SU-DHL-6 (cell line): ENCODE measurements around the gene SPTLC3.

Source experiments
- H2AFZ ChIP-seq: fragments of 200-600 bp; sonication (generic); 2 replicates; pipeline ENCODE4 v1.6.1; 2014; ENCODE audit warnings: low read depth, mild to moderate bottlenecking, moderate library complexity, mixed read lengths, antibody characterized with exemption, low read length; ENCODE audit not compliant: severe bottlenecking
- H3F3A ChIP-seq: fragments of 200-600 bp; shearing (Covaris generic); 2 replicates; pipeline ENCODE4 v1.6.0; 2016; ENCODE audit warnings: antibody characterized with exemption, mild to moderate bottlenecking; ENCODE audit not compliant: insufficient read depth
- H3K27ac ChIP-seq: fragments of 200-600 bp; sonication (generic); 2 replicates; pipeline ENCODE4 v1.5.1; 2016; ENCODE audit warnings: low read depth, mild to moderate bottlenecking, low read length, moderate library complexity, mixed read lengths
- H3K27me3 ChIP-seq: fragments of 200-600 bp; sonication (generic), shearing (Covaris generic); 2 replicates; pipeline ENCODE4 v1.6.0; 2014; ENCODE audit warnings: mild to moderate bottlenecking, low read length
- H3K36me3 ChIP-seq: fragments of 200-600 bp; sonication (generic); 2 replicates; pipeline ENCODE4 v1.6.1; 2014; ENCODE audit warnings: mild to moderate bottlenecking, low read length, mixed read lengths
- H3K4me2 ChIP-seq: fragments of 300-600, 200-600 bp; shearing (Covaris generic), sonication (generic); 2 replicates; pipeline ENCODE4 v1.6.0; 2014; ENCODE audit warnings: low read length, low read depth, mild to moderate bottlenecking; ENCODE audit not compliant: poor library complexity, severe bottlenecking
- H3K4me3 ChIP-seq: fragments of 200-600 bp; sonication (generic); 2 replicates; pipeline ENCODE4 v1.5.1; 2014; ENCODE audit warnings: antibody characterized with exemption, low read length, mild to moderate bottlenecking, mixed read lengths; ENCODE audit not compliant: insufficient read depth, poor library complexity, severe bottlenecking
- H3K79me2 ChIP-seq: fragments of 200-600 bp; sonication (generic); 2 replicates; pipeline ENCODE4 v1.6.1; 2014; ENCODE audit warnings: mild to moderate bottlenecking, low read length, moderate library complexity; ENCODE audit not compliant: insufficient read depth
- H3K9ac ChIP-seq: fragments of 200-600 bp; sonication (generic); 2 replicates; pipeline ENCODE4 v1.7.0; 2014; ENCODE audit warnings: mild to moderate bottlenecking, low read length
- H3K9me2 ChIP-seq: fragments of 200-600 bp; sonication (generic); replicated peaks from 2 replicates; pipeline ENCODE4 v1.6.1; 2014; ENCODE audit warnings: low read length; ENCODE audit not compliant: insufficient read depth
- H3K9me3 ChIP-seq: fragments of 200-600 bp; sonication (generic); 2 replicates; pipeline ENCODE4 v1.6.1; 2014; ENCODE audit warnings: low read length, mixed read lengths; ENCODE audit not compliant: insufficient read depth
- H4K20me1 ChIP-seq: fragments of 200-600 bp; sonication (generic); 2 replicates; pipeline ENCODE4 v1.6.1; 2014; ENCODE audit warnings: low read depth, mild to moderate bottlenecking, antibody characterized with exemption, low read length, moderate library complexity, mixed read lengths
- EZH2phosphoT487 ChIP-seq: fragments of 200-600 bp; sonication (generic), shearing (Covaris generic); conservative IDR thresholded peaks from 2 replicates; pipeline ENCODE4 v1.6.1; 2018; ENCODE audit warnings: mild to moderate bottlenecking, antibody characterized with exemption, low read length, moderate library complexity, mixed read lengths
- TF ChIP-seq, protein P1 (sequence below): fragments of 200-600 bp; sonication (generic); IDR thresholded peaks from one replicate; pipeline ENCODE4 v1.5.1; 2017; ENCODE audit warnings: antibody characterized with exemption, mild to moderate bottlenecking, low read length, moderate library complexity; ENCODE audit not compliant: insufficient read depth, poor library complexity, severe bottlenecking

SPTLC3 gene

DNA sequence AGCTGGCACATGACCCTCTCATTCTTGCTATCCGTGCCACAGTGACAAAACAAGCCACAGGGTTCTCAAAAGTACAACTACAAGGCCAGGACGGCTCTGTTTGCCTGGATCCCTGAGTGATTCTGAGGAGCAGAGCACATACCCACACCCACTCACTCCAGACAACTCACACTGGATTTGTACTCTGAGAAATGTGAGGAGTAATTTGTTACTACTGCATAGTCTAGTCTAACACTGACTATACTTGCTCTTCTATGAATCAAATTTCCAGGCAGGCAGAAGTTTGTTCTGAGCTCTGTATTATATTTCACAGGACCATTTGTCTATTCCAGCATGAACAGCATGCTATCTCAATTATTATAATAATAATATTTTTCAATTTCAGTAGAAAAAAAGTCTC lies 26.7 kb upstream of the SPTLC3 start:
- no peak overlapping the region for H2AFZ ChIP-seq
- no peaks in the 10 kb centered on the region for H3K9me2 ChIP-seq
- no peak overlapping the region for H3K27ac ChIP-seq
- no peaks in the 10 kb centered on the region for H3K9me3 ChIP-seq
- no peak overlapping the region for H3K9ac ChIP-seq
- H3K4me2 ChIP-seq, result no peak overlapping the region
- no peaks in the 10 kb centered on the region for H3F3A ChIP-seq
- H3K27me3 ChIP-seq, result no peaks in the 10 kb centered on the region
- H3K79me2 ChIP-seq, result no peaks in the 10 kb centered on the region
- H3K4me3 ChIP-seq, result no peak overlapping the region
- TF ChIP-seq EZH2phosphoT487, result no peak
- no peaks in the 10 kb centered on the region for H4K20me1 ChIP-seq
- H3K36me3 ChIP-seq, result no peaks in the 10 kb centered on the region

DNA sequence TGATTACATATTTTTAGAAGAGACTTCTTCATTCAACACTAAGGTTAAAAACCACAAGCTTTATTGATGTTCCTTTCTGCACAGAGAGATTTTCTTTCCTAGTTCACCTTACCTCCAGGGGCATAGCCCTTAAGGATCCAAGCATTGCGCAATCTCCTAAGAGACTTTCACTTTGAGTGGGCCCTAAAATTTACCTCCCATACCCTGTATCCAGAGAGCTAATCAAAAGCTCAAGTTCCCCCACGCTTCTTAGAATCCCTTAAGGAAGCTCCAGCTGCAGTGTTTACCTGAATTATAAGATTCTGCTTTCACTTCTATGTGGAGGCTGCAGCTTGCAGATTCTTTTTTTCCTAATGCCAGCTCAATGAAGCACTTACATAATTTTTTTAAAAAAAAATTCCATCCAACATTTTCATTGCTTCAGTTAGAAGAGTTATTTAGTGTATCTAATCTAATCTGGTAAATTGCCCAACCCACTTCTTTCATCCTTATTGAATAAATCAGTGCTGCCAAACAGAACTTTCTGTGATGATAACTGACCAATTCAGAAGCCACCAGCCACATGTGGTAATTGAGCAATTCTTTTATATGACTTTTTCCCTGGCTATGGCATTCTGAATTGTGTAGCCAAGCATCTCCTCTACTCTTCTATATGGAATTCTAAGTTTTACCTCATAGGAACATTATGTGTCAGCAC lies 24.6 kb upstream of the SPTLC3 start:
- H3K4me3 ChIP-seq, result no peak overlapping the region
- H3K79me2 ChIP-seq, result no peaks in the 10 kb centered on the region
- H3K27ac ChIP-seq, result no peak overlapping the region
- H3K9ac ChIP-seq, result no peak overlapping the region
- H3K27me3 ChIP-seq, result no peaks in the 10 kb centered on the region
- H3F3A ChIP-seq, result no peaks in the 10 kb centered on the region
- H4K20me1 ChIP-seq, result no peaks in the 10 kb centered on the region
- no peaks in the 10 kb centered on the region for H3K36me3 ChIP-seq
- TF ChIP-seq, protein P1, sequence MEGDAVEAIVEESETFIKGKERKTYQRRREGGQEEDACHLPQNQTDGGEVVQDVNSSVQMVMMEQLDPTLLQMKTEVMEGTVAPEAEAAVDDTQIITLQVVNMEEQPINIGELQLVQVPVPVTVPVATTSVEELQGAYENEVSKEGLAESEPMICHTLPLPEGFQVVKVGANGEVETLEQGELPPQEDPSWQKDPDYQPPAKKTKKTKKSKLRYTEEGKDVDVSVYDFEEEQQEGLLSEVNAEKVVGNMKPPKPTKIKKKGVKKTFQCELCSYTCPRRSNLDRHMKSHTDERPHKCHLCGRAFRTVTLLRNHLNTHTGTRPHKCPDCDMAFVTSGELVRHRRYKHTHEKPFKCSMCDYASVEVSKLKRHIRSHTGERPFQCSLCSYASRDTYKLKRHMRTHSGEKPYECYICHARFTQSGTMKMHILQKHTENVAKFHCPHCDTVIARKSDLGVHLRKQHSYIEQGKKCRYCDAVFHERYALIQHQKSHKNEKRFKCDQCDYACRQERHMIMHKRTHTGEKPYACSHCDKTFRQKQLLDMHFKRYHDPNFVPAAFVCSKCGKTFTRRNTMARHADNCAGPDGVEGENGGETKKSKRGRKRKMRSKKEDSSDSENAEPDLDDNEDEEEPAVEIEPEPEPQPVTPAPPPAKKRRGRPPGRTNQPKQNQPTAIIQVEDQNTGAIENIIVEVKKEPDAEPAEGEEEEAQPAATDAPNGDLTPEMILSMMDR, result no peak
- TF ChIP-seq EZH2phosphoT487, result no peak
- no peaks in the 10 kb centered on the region for H3K9me2 ChIP-seq
- no peak overlapping the region for H2AFZ ChIP-seq
- no peak overlapping the region for H3K4me2 ChIP-seq
- H3K9me3 ChIP-seq, result no peaks in the 10 kb centered on the region

DNA sequence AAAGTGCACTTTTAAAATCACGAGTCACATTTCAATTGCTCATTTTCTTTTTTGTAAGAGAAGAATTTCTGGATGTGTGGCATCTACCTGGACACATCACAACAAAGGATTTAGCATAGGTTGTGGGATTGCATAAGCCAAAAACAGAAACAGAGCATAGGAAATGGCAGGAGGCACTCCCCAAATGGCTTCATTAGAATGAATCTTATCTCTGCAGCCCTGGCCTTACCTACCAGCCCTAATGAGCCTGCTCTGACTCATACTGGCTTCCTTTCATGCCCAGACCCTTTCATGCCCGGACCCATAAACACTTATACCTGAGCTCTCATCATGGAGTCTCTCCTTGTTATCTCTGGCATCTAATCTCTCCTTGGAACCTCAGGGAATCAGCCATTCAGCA lies 23.9 kb upstream of the SPTLC3 start:
- H3K36me3 ChIP-seq, result no peaks in the 10 kb centered on the region

DNA sequence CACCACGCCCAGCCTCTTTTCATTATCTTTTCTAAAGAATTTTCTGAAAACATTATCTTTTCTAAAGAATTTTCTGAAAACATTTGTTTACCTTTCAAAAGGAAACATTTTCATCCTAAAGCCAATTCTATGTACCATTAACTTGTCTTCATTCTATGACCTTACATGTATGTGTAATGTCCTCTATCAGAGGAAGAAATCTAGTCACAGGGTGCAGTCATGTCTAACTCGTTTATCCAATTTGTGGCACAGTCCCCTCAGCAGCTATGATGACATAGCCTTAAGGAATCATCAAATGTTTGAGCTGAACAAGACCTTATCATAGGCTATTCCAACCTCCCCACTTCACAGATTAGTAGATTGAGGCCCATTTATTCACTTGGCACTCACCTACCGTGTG lies 21.5 kb upstream of the SPTLC3 start:
- Histone ChIP-seq H3F3A (no peaks in the 10 kb centered on the region), H2AFZ (no peak overlapping the region), H3K27me3 (no peaks in the 10 kb centered on the region), H3K4me2 (no peak overlapping the region), H3K9me2 (no peaks in the 10 kb centered on the region), H3K9ac (no peak overlapping the region), H3K27ac (no peak overlapping the region), H3K9me3 (no peaks in the 10 kb centered on the region), H3K79me2 (no peaks in the 10 kb centered on the region), H3K4me3 (no peak overlapping the region), H3K36me3 (no peaks in the 10 kb centered on the region), H4K20me1 (no peaks in the 10 kb centered on the region)
- TF ChIP-seq EZH2phosphoT487, result no peak
- TF ChIP-seq, protein P1, result no peak

More for the DNA sequence above, 23.9 kb upstream of the SPTLC3 start:
- no peak overlapping the region for H3K4me2 ChIP-seq
- no peaks in the 10 kb centered on the region for H4K20me1 ChIP-seq
- no peak overlapping the region for H3K4me3 ChIP-seq
- no peaks in the 10 kb centered on the region for H3K27me3 ChIP-seq
- no peak overlapping the region for H2AFZ ChIP-seq
- H3K9me2 ChIP-seq, result no peaks in the 10 kb centered on the region
- H3K79me2 ChIP-seq, result no peaks in the 10 kb centered on the region
- no peaks in the 10 kb centered on the region for H3F3A ChIP-seq
- H3K9ac ChIP-seq, result no peak overlapping the region
- TF ChIP-seq EZH2phosphoT487, result no peak
- TF ChIP-seq, protein P1, result no peak
- H3K9me3 ChIP-seq, result no peaks in the 10 kb centered on the region
- H3K27ac ChIP-seq, result no peak overlapping the region
